HEK293 (cell line): ENCODE data around the gene PHRF1.

ENCODE experiments used
- CTCF ChIA-PET: fragments of 350-600 bp; formaldehyde crosslinking; extraction: SDS; loops from one replicate; lab custom pipeline; 2021; ENCODE audit warnings: antibody characterized with exemption; lab: Yijun Ruan, JAX
- POLR2A ChIA-PET: fragments of 300-600 bp; formaldehyde crosslinking; extraction: SDS; loops from one replicate; lab custom pipeline; 2020; ENCODE audit warnings: antibody characterized with exemption, inconsistent platforms; lab: Yijun Ruan, JAX
- H3K27ac ChIP-seq: fragments of 200-500 bp; sonication (Bioruptor generic); 2 replicates; pipeline ENCODE4 v1.5.1; 2014; ENCODE audit warnings: low read depth, low read length, control low read depth, inconsistent platforms; ENCODE audit errors: extremely low read depth
- H3K36me3 ChIP-seq, 2 experiments: fragments of 200-500 bp in 1 of 2; sonication (Bioruptor generic) in 1 of 2; 1 replicate in 1 of 2; 2 replicates in 1 of 2; pipeline ENCODE4 v1.5.1; 2014 to 2017; ENCODE audit warnings: inconsistent platforms in 2 of 2, low read length in 2 of 2; ENCODE audit not compliant: control insufficient read depth in 2 of 2, insufficient read depth in 1 of 2
- H3K4me1 ChIP-seq: fragments of 200-500 bp; sonication (Bioruptor generic); 2 replicates; pipeline ENCODE4 v1.5.1; 2014; ENCODE audit warnings: mild to moderate bottlenecking, low read length, inconsistent platforms; ENCODE audit not compliant: control insufficient read depth, insufficient read depth
- H3K4me3 ChIP-seq: 2 replicates; pipeline ENCODE4 v1.5.1; 2011; ENCODE audit warnings: low read depth, mild to moderate bottlenecking, control low read depth, low read length, moderate library complexity
- H3K9me3 ChIP-seq: fragments of 200-500 bp; sonication (Bioruptor generic); 2 replicates; pipeline ENCODE4 v1.5.1; 2014; ENCODE audit warnings: low read depth, low read length, inconsistent platforms; ENCODE audit not compliant: control insufficient read depth, insufficient read depth
- BCL11A ChIP-seq: fragments of 450-650 bp; formaldehyde crosslinking; IDR thresholded peaks from 2 replicates; pipeline ENCODE4 v1.5.1; 2016; ENCODE audit warnings: low read depth, missing biosample characterization, missing genetic modification characterization
- FEZF1 ChIP-seq: fragments of 450-650 bp; formaldehyde crosslinking; IDR thresholded peaks from 2 replicates; pipeline ENCODE4 v1.5.1; 2016; ENCODE audit warnings: missing biosample characterization, missing genetic modification characterization
- HOXC10 ChIP-seq: sonication (generic); formaldehyde crosslinking; IDR thresholded peaks from 2 replicates; pipeline ENCODE4 v1.8.1; 2023; ENCODE audit warnings: mild to moderate bottlenecking, missing genetic modification reagents
- OSR2 ChIP-seq: fragments of 450-650 bp; formaldehyde crosslinking; IDR thresholded peaks from 2 replicates; pipeline ENCODE4 v1.5.1; 2016; ENCODE audit warnings: missing biosample characterization, missing genetic modification characterization
- SETDB1 ChIP-seq: IDR thresholded peaks from one replicate; pipeline ENCODE4 v1.6.1; 2017; ENCODE audit warnings: mild to moderate bottlenecking, low read length, moderate library complexity, mixed read lengths; ENCODE audit not compliant: insufficient read length
- ZBTB48 ChIP-seq: fragments of 450-650 bp; formaldehyde crosslinking; IDR thresholded peaks from 2 replicates; pipeline ENCODE4 v1.5.1; 2016; ENCODE audit warnings: missing biosample characterization, missing genetic modification characterization
- ZIC2 ChIP-seq: fragments of 450-650 bp; formaldehyde crosslinking; IDR thresholded peaks from 2 replicates; pipeline ENCODE4 v1.5.1; 2016; ENCODE audit warnings: missing biosample characterization, missing genetic modification characterization
- ZNF138 ChIP-seq: fragments of 450-650 bp; formaldehyde crosslinking; IDR thresholded peaks from 2 replicates; pipeline ENCODE4 v1.5.1; 2016; ENCODE audit warnings: missing biosample characterization, missing genetic modification characterization, borderline replicate concordance
- ZNF266 ChIP-seq: fragments of 450-650 bp; formaldehyde crosslinking; IDR thresholded peaks from 2 replicates; pipeline ENCODE4 v1.5.1; 2016; ENCODE audit warnings: missing biosample characterization, missing genetic modification characterization, low read depth
- TF ChIP-seq, protein P1 (sequence below): fragments of 450-650 bp; formaldehyde crosslinking; IDR thresholded peaks from 2 replicates; pipeline ENCODE4 v1.5.1; 2016; ENCODE audit warnings: missing biosample characterization, missing genetic modification characterization
- TF ChIP-seq, protein P2 (sequence below): fragments of 450-650 bp; formaldehyde crosslinking; IDR thresholded peaks from 2 replicates; pipeline ENCODE4 v1.5.1; 2016; ENCODE audit warnings: missing biosample characterization, missing genetic modification characterization
- TF ChIP-seq, protein P3 (sequence below): fragments of 450-650 bp; formaldehyde crosslinking; IDR thresholded peaks from 2 replicates; pipeline ENCODE4 v1.5.1; 2016; ENCODE audit warnings: missing biosample characterization, missing genetic modification characterization
- TF ChIP-seq, protein P4 (sequence below): fragments of 450-650 bp; formaldehyde crosslinking; IDR thresholded peaks from 2 replicates; pipeline ENCODE4 v1.5.1; 2016; ENCODE audit warnings: missing biosample characterization, missing genetic modification characterization, low read depth
- TF ChIP-seq, protein P5 (sequence below): fragments of 450-650 bp; formaldehyde crosslinking; IDR thresholded peaks from 2 replicates; pipeline ENCODE4 v1.5.1; 2016; ENCODE audit warnings: missing biosample characterization, missing genetic modification characterization

Gene PHRF1

DNA sequence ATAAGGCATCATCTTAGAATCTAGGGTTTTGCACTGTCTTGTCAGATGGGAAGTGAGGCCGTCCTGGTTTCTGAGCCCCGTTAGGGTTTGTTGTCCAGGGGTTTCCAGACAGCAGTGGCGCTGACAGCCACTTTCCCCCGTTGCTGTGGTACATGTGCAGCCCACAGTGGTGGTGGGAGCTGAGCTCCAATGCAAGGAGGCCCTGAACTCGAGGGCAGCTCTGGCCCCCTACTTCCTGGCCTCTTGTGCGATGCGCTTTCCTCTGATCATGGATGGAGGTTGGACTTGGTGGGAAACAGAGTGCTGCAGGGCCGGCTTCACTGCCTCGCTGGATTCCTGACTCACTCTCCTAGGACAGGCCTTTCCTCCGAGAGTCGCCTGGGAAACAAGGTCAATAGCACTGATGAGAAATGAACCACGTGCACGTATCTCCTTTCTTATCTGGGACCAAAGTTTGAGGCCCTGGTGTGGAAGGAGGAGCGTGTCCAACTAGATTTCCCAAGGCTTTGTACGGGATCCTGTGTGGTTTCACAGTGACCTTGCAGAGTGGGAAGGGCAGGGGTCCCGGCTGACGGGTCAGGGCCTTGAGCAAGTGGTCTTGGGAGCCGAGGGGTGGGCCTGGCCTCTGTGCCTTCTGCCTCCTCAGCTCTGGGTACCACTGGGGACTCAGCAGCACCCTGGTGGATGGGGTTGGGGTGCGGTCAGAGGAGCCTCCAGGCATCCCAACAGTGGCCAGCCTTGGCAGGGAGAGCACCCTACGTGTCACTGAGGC lies 3.7 kb downstream of the PHRF1 start:
- H3K9me3 ChIP-seq: no peaks in the 10 kb centered on the region
- CTCF ChIA-PET: interaction anchor here (1.1 kb wide), 1 partner anchor 25 kb away, joined by 3 read pairs; no protein-coding TSS in a partner anchor
- no peak overlapping the region for H3K27ac ChIP-seq
- H3K36me3 ChIP-seq: peaks cover 3 to 56% of the 10 kb centered on the region in 2 experiments; a peak in 2 of 3 replicates
- peaks cover 5% of the 10 kb centered on the region for H3K4me1 ChIP-seq
- no peak overlapping the region for H3K4me3 ChIP-seq
- TF ChIP-seq, protein P1, sequence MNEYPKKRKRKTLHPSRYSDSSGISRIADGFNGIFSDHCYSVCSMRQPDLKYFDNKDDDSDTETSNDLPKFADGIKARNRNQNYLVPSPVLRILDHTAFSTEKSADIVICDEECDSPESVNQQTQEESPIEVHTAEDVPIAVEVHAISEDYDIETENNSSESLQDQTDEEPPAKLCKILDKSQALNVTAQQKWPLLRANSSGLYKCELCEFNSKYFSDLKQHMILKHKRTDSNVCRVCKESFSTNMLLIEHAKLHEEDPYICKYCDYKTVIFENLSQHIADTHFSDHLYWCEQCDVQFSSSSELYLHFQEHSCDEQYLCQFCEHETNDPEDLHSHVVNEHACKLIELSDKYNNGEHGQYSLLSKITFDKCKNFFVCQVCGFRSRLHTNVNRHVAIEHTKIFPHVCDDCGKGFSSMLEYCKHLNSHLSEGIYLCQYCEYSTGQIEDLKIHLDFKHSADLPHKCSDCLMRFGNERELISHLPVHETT (tag by site-specific recombination): no peak
- TF ChIP-seq HOXC10 (no peak), SETDB1 (no peak), FEZF1 (tag by site-specific recombination) (no peak), ZIC2 (no peak), BCL11A (tag by site-specific recombination) (no peak)
- POLR2A ChIA-PET: no interaction called here

DNA sequence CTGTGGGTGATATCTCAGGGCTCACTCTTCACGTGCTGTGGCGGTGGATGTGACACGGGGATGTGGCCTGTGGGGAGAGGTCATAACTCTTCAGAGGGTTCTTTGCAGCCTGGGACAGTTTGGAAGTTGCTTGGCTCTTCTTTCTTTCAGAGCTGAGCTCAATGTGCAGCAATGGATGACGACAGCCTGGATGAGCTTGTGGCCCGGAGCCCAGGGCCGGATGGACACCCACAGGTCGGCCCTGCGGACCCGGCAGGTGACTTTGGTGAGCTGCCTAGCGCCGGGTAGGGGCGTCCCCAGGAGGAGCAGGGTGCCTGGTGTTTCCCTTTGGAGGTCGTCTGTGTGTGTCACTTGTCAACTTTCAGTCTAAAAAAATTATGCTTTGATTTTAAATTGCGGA lies 5.1 kb downstream of the PHRF1 start:
- H3K9me3 ChIP-seq: no peaks in the 10 kb centered on the region
- POLR2A ChIA-PET: interaction anchor here (0.7 kb wide), 1 partner anchor 14 kb away, joined by 3 read pairs; no protein-coding TSS in a partner anchor

More for the DNA sequence above, 5.1 kb downstream of the PHRF1 start:
- CTCF ChIA-PET: no interaction called here
- no peak overlapping the region for H3K4me3 ChIP-seq
- H3K4me1 ChIP-seq: peaks cover 5% of the 10 kb centered on the region; the same call in 1 of the 2 replicates
- peaks cover 3 to 66% of the 10 kb centered on the region in 2 experiments; a peak in 2 of 3 replicates for H3K36me3 ChIP-seq
- TF ChIP-seq, protein P2, sequence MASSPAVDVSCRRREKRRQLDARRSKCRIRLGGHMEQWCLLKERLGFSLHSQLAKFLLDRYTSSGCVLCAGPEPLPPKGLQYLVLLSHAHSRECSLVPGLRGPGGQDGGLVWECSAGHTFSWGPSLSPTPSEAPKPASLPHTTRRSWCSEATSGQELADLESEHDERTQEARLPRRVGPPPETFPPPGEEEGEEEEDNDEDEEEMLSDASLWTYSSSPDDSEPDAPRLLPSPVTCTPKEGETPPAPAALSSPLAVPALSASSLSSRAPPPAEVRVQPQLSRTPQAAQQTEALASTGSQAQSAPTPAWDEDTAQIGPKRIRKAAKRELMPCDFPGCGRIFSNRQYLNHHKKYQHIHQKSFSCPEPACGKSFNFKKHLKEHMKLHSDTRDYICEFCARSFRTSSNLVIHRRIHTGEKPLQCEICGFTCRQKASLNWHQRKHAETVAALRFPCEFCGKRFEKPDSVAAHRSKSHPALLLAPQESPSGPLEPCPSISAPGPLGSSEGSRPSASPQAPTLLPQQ (tag by site-specific recombination): no peak
- TF ChIP-seq ZNF138 (tag by site-specific recombination): no peak
- TF ChIP-seq, protein P3, sequence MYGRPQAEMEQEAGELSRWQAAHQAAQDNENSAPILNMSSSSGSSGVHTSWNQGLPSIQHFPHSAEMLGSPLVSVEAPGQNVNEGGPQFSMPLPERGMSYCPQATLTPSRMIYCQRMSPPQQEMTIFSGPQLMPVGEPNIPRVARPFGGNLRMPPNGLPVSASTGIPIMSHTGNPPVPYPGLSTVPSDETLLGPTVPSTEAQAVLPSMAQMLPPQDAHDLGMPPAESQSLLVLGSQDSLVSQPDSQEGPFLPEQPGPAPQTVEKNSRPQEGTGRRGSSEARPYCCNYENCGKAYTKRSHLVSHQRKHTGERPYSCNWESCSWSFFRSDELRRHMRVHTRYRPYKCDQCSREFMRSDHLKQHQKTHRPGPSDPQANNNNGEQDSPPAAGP (tag by site-specific recombination): no peak
- no peak for TF ChIP-seq ZNF266
- TF ChIP-seq, protein P4, sequence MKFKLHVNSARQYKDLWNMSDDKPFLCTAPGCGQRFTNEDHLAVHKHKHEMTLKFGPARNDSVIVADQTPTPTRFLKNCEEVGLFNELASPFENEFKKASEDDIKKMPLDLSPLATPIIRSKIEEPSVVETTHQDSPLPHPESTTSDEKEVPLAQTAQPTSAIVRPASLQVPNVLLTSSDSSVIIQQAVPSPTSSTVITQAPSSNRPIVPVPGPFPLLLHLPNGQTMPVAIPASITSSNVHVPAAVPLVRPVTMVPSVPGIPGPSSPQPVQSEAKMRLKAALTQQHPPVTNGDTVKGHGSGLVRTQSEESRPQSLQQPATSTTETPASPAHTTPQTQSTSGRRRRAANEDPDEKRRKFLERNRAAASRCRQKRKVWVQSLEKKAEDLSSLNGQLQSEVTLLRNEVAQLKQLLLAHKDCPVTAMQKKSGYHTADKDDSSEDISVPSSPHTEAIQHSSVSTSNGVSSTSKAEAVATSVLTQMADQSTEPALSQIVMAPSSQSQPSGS (tag by site-specific recombination): no peak
- no peak for TF ChIP-seq OSR2
- TF ChIP-seq ZBTB48 (tag by site-specific recombination): no peak
- TF ChIP-seq, protein P5, sequence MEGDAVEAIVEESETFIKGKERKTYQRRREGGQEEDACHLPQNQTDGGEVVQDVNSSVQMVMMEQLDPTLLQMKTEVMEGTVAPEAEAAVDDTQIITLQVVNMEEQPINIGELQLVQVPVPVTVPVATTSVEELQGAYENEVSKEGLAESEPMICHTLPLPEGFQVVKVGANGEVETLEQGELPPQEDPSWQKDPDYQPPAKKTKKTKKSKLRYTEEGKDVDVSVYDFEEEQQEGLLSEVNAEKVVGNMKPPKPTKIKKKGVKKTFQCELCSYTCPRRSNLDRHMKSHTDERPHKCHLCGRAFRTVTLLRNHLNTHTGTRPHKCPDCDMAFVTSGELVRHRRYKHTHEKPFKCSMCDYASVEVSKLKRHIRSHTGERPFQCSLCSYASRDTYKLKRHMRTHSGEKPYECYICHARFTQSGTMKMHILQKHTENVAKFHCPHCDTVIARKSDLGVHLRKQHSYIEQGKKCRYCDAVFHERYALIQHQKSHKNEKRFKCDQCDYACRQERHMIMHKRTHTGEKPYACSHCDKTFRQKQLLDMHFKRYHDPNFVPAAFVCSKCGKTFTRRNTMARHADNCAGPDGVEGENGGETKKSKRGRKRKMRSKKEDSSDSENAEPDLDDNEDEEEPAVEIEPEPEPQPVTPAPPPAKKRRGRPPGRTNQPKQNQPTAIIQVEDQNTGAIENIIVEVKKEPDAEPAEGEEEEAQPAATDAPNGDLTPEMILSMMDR (tag by site-specific recombination): no peak
- no peak overlapping the region for H3K27ac ChIP-seq
